T1000 (cell line): ENCODE measurements around the gene MCAM.

Source experiments
- DNase-seq: peaks from one replicate; lab custom pipeline; 2025; ENCODE audit warnings: mixed read lengths; lab: John Stamatoyannopoulos, UW

MCAM gene

DNA sequence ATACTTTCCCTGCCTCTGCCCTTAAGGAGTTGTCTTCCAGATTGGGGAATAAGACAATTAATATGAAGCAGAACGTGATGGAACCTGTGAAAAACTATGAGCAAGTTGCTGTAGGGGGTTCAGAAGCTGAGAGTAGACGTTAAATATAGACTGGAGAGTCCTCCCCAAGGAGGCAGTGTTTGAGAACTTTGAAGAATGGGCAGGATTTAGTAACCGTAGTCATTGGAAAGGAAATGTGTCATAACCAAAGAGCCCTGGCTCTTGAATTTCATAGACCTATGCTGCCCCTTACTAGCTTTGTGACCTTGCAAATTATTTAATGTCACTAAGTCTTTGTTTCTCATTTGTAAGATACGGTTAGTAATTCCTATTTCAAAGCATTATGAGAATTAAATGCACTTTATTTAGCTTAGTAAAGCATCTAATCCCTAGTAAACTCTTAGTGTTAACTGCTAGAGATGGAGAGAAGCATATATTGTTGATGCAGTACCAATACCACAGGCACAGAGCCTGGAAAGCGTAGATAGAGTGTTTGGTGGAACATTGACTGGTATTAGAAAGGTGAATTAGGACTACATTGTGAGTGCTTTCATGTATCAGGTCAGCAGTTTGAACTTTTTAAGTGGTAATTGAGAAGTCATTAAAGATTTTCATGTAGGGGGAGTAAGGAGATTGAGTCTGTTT is 54.1 kb downstream of the MCAM start:
- DNase-seq = no peak

DNA sequence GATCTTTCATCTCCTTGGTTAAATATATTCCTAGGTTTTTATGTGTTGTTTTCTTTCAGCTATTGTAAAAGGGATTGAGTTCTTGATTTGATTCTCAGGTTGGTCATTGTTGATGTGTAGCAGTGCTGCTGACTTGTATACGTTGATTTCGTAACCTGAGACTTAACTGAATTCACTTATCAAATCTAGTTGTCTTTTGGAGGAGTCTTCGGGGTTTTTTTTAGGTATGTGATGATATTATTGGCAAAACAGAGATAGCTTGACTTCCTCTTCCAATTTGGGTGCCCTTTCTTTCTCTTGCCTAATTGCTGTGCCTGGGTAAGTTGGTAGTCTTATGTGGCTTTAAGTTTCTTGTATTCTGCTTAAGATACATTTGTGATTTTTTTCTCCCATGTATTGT is 57.9 kb downstream of the MCAM start:
- DNase-seq = no peak
